Fibroblast of pulmonary artery (primary cell): Measurements from ENCODE around the gene UST.
A peak's percentile ranks its signal among the peaks of the same experiment; 100 is the strongest.

ENCODE experiments used
- DNase-seq: peaks from one replicate; pipeline ENCODE4 v3.0.0-alpha.2; 2010; ENCODE audit warnings: low read depth
- H3K4me3 ChIP-seq: replicated peaks from 2 replicates; pipeline ENCODE4 v1.5.1; 2011; ENCODE audit warnings: low read depth, mild to moderate bottlenecking, control low read depth, low read length, moderate library complexity
- CTCF ChIP-seq: IDR thresholded peaks from 2 replicates; pipeline ENCODE4 v1.5.1; 2011; ENCODE audit warnings: mild to moderate bottlenecking, control low read depth, low read length, inconsistent platforms; ENCODE audit errors: missing control alignments

Gene UST

GRCh38 chr6:149055195-149055899 is 308.5 kb downstream of the UST start:
- H3K4me3 ChIP-seq: no peak overlapping the region
- no peak for DNase-seq
- no peak for TF ChIP-seq CTCF

- no peak overlapping the region for H3K4me3 ChIP-seq
- no peak for DNase-seq
- TF ChIP-seq CTCF: no peak
These were observed 310.1 kb downstream of the UST start for GRCh38 chr6:149056777-149057463.

- DNase-seq: no peak
- H3K4me3 ChIP-seq: no peak overlapping the region
- no peak for TF ChIP-seq CTCF
These were observed 310.6 kb downstream of the UST start for GRCh38 chr6:149057464-149057840.

GRCh38 chr6:149059557-149059956 is 312.7 kb downstream of the UST start:
- TF ChIP-seq CTCF: no peak
- H3K4me3 ChIP-seq: no peak overlapping the region
- DNase-seq: no peak

DNA sequence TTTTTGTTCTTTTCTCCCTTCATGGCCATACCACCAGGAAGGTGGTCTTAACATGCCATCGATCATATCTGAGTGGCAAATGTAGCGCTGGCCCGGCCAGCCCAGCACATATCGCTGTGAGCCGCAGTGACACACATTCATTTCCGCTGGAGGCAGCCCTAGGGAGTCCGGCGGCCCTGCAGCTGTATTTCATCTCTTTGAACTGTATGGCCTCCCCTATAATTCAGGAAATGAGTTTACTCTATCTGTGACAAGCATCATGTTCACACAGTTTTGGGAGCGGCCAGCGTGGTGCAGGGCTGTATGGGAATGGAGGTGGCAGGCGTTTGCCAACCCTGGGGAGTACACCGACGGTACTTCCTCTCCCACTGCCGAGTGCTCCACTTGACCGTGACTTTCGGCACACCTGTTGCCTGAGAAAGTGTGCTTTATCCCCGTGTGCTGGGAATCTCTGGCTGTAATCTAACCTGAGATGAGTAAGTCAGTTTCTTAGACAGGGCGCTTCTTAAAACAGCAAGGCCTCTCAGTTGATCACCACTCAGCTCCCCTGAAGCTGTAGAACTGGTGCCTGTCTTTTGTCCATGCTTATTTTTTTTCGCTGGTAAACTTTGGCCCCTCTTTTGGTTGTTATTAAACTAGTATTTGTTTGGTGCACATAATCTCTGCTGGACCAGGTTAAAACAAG is 313.6 kb downstream of the UST start:
- no peak for DNase-seq
- H3K4me3 ChIP-seq: no peak overlapping the region
- TF ChIP-seq CTCF: no peak

DNA sequence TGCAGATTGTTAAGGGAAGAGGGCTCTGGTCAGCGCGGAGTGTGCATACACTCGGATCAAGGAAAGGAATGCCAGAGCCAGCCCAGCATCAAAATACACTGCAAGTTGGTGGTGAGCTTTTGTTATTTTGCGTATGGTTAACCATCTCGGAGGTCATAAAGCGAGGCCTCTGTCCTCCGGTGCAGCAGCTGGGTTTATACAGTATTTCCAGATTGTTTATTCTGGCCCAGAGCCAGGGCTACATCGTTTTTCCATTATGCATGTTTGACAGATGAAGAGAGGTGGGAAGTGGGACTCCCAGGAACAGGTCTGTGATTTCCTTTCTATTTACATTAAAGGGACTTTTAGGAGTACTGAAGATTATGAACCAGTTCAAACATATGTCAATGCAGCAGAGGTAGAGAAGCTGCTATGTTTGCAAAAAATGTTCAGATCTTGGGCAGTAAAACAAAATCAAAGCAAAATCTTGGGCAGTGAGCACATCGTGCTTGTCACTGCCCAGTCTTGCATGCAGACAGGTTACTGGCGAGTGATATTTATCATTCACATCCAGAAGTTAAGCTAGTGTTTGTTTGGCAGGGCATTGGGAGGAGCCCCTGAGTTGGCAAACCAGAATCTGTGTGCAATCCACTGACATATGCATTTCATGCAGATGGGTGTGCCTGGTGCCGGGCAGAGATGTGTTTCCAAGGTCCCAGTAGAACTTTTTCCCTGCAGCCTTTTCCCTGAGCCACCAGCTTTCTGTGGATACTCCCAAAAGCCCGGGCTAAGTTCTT is 314.3 kb downstream of the UST start:
- TF ChIP-seq CTCF: no peak
- H3K4me3 ChIP-seq: no peak overlapping the region
- DNase-seq: peak; percentile 52
